ENCODE data around the gene ZSCAN20. TPM values are rescaled to one million over a fixed set of nuclear protein-coding genes. Genes with fewer than 3 reads are reported as not detected.

The ZSCAN20 gene
- total and polyA plus RNA-seq, 2 experiments from 2014 or later = 0.91 to 4.9 TPM

DNA sequence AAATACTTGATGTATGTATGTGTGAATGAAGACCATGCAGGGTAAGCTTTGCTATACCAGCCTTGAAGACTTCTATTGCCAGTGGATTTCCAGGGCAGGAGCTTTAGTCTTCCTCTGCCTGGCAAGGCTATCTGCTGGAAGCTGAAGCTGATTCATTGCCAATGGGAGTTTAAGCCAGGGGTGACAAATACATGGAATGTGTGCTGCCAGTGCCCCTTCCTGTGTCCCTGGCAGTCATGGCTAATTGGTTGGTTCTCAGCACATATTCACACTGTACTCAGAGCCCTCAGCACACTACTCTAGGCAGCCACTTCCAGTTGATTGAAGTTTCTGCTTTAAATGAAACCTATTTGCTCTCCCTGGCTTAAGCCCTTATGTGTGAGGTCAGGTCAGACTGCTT lies 1.5 kb downstream of the ZSCAN20 start:
- Mint-ChIP-seq H3K36me3 (ENCODE audit: low read depth) (no peaks in the 10 kb centered on the region; the same call in 2 of the 3 replicates), H3K27me3 (ENCODE audit: insufficient read depth, low read depth, poor library complexity) (peaks cover 8% of the 10 kb centered on the region), H3K4me1 (peaks cover 21% of the 10 kb centered on the region), H3K27ac (no peak overlapping the region), H3K9me3 (no peaks in the 10 kb centered on the region), H3K4me3 (peak overlapping the region; percentile 82; the same call in 2 of the 3 replicates)
- peaks cover 6% of the 10 kb centered on the region for H4K20me1 ChIP-seq (replicated peaks; ENCODE audit: insufficient read depth)
- H3K79me2 ChIP-seq (replicated peaks; ENCODE audit: insufficient read depth) = no peaks in the 10 kb centered on the region
- no peak overlapping the region for H3K4me3 ChIP-seq
- H3K36me3 ChIP-seq (ENCODE audit: insufficient read depth) = no peaks in the 10 kb centered on the region
- TF ChIP-seq, protein P1, sequence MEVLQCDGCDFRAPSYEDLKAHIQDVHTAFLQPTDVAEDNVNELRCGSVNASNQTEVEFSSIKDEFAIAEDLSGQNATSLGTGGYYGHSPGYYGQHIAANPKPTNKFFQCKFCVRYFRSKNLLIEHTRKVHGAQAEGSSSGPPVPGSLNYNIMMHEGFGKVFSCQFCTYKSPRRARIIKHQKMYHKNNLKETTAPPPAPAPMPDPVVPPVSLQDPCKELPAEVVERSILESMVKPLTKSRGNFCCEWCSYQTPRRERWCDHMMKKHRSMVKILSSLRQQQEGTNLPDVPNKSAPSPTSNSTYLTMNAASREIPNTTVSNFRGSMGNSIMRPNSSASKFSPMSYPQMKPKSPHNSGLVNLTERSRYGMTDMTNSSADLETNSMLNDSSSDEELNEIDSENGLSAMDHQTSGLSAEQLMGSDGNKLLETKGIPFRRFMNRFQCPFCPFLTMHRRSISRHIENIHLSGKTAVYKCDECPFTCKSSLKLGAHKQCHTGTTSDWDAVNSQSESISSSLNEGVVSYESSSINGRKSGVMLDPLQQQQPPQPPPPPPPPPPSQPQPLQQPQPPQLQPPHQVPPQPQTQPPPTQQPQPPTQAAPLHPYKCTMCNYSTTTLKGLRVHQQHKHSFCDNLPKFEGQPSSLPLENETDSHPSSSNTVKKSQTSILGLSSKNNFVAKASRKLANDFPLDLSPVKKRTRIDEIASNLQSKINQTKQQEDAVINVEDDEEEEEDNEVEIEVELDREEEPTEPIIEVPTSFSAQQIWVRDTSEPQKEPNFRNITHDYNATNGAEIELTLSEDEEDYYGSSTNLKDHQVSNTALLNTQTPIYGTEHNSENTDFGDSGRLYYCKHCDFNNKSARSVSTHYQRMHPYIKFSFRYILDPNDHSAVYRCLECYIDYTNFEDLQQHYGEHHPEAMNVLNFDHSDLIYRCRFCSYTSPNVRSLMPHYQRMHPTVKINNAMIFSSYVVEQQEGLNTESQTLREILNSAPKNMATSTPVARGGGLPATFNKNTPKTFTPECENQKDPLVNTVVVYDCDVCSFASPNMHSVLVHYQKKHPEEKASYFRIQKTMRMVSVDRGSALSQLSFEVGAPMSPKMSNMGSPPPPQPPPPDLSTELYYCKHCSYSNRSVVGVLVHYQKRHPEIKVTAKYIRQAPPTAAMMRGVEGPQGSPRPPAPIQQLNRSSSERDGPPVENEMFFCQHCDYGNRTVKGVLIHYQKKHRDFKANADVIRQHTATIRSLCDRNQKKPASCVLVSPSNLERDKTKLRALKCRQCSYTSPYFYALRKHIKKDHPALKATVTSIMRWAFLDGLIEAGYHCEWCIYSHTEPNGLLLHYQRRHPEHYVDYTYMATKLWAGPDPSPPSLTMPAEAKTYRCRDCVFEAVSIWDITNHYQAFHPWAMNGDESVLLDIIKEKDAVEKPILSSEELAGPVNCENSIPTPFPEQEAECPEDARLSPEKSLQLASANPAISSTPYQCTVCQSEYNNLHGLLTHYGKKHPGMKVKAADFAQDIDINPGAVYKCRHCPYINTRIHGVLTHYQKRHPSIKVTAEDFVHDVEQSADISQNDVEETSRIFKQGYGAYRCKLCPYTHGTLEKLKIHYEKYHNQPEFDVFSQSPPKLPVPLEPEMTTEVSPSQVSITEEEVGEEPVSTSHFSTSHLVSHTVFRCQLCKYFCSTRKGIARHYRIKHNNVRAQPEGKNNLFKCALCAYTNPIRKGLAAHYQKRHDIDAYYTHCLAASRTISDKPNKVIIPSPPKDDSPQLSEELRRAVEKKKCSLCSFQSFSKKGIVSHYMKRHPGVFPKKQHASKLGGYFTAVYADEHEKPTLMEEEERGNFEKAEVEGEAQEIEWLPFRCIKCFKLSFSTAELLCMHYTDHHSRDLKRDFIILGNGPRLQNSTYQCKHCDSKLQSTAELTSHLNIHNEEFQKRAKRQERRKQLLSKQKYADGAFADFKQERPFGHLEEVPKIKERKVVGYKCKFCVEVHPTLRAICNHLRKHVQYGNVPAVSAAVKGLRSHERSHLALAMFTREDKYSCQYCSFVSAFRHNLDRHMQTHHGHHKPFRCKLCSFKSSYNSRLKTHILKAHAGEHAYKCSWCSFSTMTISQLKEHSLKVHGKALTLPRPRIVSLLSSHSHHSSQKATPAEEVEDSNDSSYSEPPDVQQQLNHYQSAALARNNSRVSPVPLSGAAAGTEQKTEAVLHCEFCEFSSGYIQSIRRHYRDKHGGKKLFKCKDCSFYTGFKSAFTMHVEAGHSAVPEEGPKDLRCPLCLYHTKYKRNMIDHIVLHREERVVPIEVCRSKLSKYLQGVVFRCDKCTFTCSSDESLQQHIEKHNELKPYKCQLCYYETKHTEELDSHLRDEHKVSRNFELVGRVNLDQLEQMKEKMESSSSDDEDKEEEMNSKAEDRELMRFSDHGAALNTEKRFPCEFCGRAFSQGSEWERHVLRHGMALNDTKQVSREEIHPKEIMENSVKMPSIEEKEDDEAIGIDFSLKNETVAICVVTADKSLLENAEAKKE (CRISPR knock-in tag; IDR thresholded peaks at IDR 0.05) = no peak
- no peak for TF ChIP-seq JUNB (IDR thresholded peaks at IDR 0.05; ENCODE audit: unreplicated experiment)
- no peak for TF ChIP-seq NANOG (IDR thresholded peaks at IDR 0.05; ENCODE audit: borderline replicate concordance)
- TF ChIP-seq CREB1 (CRISPR knock-in tag; IDR thresholded peaks at IDR 0.05; ENCODE audit: low read depth) = no peak
- no peak for TF ChIP-seq EZH2phosphoT487 (IDR thresholded peaks at IDR 0.05; ENCODE audit: unreplicated experiment)
- no peak for TF ChIP-seq ZNF331 (CRISPR knock-in tag; IDR thresholded peaks at IDR 0.05; ENCODE audit: low read depth)
- no peak for TF ChIP-seq ZNF114 (CRISPR knock-in tag; IDR thresholded peaks at IDR 0.05)
- no peak for TF ChIP-seq POLR2AphosphoS5 (IDR thresholded peaks at IDR 0.05; ENCODE audit: low read depth)
- TF ChIP-seq STAT1 (IDR thresholded peaks at IDR 0.05; ENCODE audit: unreplicated experiment) = no peak
- TF ChIP-seq, protein P2, sequence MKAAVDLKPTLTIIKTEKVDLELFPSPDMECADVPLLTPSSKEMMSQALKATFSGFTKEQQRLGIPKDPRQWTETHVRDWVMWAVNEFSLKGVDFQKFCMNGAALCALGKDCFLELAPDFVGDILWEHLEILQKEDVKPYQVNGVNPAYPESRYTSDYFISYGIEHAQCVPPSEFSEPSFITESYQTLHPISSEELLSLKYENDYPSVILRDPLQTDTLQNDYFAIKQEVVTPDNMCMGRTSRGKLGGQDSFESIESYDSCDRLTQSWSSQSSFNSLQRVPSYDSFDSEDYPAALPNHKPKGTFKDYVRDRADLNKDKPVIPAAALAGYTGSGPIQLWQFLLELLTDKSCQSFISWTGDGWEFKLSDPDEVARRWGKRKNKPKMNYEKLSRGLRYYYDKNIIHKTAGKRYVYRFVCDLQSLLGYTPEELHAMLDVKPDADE (IDR thresholded peaks at IDR 0.05) = no peak
- TF ChIP-seq, protein P3, sequence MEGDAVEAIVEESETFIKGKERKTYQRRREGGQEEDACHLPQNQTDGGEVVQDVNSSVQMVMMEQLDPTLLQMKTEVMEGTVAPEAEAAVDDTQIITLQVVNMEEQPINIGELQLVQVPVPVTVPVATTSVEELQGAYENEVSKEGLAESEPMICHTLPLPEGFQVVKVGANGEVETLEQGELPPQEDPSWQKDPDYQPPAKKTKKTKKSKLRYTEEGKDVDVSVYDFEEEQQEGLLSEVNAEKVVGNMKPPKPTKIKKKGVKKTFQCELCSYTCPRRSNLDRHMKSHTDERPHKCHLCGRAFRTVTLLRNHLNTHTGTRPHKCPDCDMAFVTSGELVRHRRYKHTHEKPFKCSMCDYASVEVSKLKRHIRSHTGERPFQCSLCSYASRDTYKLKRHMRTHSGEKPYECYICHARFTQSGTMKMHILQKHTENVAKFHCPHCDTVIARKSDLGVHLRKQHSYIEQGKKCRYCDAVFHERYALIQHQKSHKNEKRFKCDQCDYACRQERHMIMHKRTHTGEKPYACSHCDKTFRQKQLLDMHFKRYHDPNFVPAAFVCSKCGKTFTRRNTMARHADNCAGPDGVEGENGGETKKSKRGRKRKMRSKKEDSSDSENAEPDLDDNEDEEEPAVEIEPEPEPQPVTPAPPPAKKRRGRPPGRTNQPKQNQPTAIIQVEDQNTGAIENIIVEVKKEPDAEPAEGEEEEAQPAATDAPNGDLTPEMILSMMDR (conservative IDR thresholded peaks at IDR 0.05; ENCODE audit: low read depth in 2 of 2) = no peak
- TF ChIP-seq, protein P4, sequence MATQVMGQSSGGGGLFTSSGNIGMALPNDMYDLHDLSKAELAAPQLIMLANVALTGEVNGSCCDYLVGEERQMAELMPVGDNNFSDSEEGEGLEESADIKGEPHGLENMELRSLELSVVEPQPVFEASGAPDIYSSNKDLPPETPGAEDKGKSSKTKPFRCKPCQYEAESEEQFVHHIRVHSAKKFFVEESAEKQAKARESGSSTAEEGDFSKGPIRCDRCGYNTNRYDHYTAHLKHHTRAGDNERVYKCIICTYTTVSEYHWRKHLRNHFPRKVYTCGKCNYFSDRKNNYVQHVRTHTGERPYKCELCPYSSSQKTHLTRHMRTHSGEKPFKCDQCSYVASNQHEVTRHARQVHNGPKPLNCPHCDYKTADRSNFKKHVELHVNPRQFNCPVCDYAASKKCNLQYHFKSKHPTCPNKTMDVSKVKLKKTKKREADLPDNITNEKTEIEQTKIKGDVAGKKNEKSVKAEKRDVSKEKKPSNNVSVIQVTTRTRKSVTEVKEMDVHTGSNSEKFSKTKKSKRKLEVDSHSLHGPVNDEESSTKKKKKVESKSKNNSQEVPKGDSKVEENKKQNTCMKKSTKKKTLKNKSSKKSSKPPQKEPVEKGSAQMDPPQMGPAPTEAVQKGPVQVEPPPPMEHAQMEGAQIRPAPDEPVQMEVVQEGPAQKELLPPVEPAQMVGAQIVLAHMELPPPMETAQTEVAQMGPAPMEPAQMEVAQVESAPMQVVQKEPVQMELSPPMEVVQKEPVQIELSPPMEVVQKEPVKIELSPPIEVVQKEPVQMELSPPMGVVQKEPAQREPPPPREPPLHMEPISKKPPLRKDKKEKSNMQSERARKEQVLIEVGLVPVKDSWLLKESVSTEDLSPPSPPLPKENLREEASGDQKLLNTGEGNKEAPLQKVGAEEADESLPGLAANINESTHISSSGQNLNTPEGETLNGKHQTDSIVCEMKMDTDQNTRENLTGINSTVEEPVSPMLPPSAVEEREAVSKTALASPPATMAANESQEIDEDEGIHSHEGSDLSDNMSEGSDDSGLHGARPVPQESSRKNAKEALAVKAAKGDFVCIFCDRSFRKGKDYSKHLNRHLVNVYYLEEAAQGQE (IDR thresholded peaks at IDR 0.05; ENCODE audit: unreplicated experiment) = no peak
- no peak for TF ChIP-seq EZH2 (IDR thresholded peaks at IDR 0.05; ENCODE audit: low read depth, unreplicated experiment)
- no peak overlapping the region for H2AFZ ChIP-seq
- H3K9me2 ChIP-seq (ENCODE audit: insufficient read depth) = no peaks in the 10 kb centered on the region
- ATAC-seq (no peak), DNase-seq (ENCODE audit: low spot score) (no peak)
- no peaks in the 10 kb centered on the region for H3F3A ChIP-seq (replicated peaks; ENCODE audit: low read depth)
- H3K4me2 ChIP-seq = no peak overlapping the region
- no peak overlapping the region for H3K27ac ChIP-seq (ENCODE audit: low read depth)
- peaks cover 7% of the 10 kb centered on the region; the same call in 1 of the 2 replicates for H3K4me1 ChIP-seq (ENCODE audit: insufficient read depth)
- no peaks in the 10 kb centered on the region for H3K27me3 ChIP-seq (ENCODE audit: insufficient read depth)

Data from GM23338 (cell line).